Neural progenitor cell (in vitro differentiated cells): ENCODE results near the gene NHERF1. TPM values are rescaled to one million over a fixed set of nuclear protein-coding genes. Genes with fewer than 3 reads are reported as not detected.
A peak's percentile ranks its signal among the peaks of the same experiment; 100 is the strongest.

Experiments
- DNase-seq: peaks from one replicate; pipeline ENCODE4 v3.0.0-alpha.2; 2016; ENCODE audit warnings: low spot score
- H2AFZ ChIP-seq: fragments of 200-600 bp; sonication (generic); replicated peaks from 2 replicates; pipeline ENCODE4 v1.6.1; 2016; ENCODE audit warnings: antibody characterized with exemption
- H3F3A ChIP-seq: fragments of 200-600 bp; sonication (generic); 2 replicates; pipeline ENCODE4 v1.6.1; 2016; ENCODE audit warnings: antibody characterized with exemption, low read depth
- H3K27ac ChIP-seq: fragments of 200-600 bp; sonication (generic); 2 replicates; pipeline ENCODE4 v1.5.1; 2016; ENCODE audit warnings: mild to moderate bottlenecking
- H3K27me3 ChIP-seq: fragments of 200-600 bp; sonication (generic); 2 replicates; pipeline ENCODE4 v1.6.1; 2016; ENCODE audit warnings: mild to moderate bottlenecking, moderate library complexity
- H3K36me3 ChIP-seq: fragments of 200-600 bp; sonication (generic); 2 replicates; pipeline ENCODE4 v1.5.1; 2016
- H3K4me1 ChIP-seq: fragments of 200-600 bp; sonication (generic); 2 replicates; pipeline ENCODE4 v1.6.1; 2016; ENCODE audit warnings: mixed run types
- H3K4me2 ChIP-seq: fragments of 200-600 bp; sonication (generic); 2 replicates; pipeline ENCODE4 v1.6.1; 2016
- H3K4me3 ChIP-seq: fragments of 200-600 bp; sonication (generic); 2 replicates; pipeline ENCODE4 v1.5.1; 2016
- H3K79me2 ChIP-seq: fragments of 200-600 bp; sonication (generic); 2 replicates; pipeline ENCODE4 v1.6.1; 2016; ENCODE audit warnings: low read depth
- H3K9ac ChIP-seq: fragments of 200-600 bp; sonication (generic); 2 replicates; pipeline ENCODE4 v1.6.1; 2016
- H3K9me3 ChIP-seq: fragments of 200-600 bp; sonication (generic); 2 replicates; pipeline ENCODE4 v1.5.1; 2016; ENCODE audit warnings: low read depth
- H4K20me1 ChIP-seq: fragments of 200-600 bp; sonication (generic); 2 replicates; pipeline ENCODE4 v1.6.1; 2016; ENCODE audit warnings: low read depth
- H3K27ac Mint-ChIP-seq: 3 replicates; pipeline ENCODE4 v1.8.0; 2021; ENCODE audit warnings: mixed read lengths
- H3K27me3 Mint-ChIP-seq: 2 replicates; pipeline ENCODE4 v1.8.0; 2022; ENCODE audit warnings: low read depth, mild to moderate bottlenecking, inconsistent platforms, moderate library complexity, mixed read lengths; ENCODE audit not compliant: insufficient read depth
- H3K36me3 Mint-ChIP-seq: 3 replicates; pipeline ENCODE4 v1.8.0; 2021; ENCODE audit warnings: mixed read lengths
- H3K4me1 Mint-ChIP-seq: 3 replicates; pipeline ENCODE4 v1.8.0; 2021; ENCODE audit warnings: mixed read lengths
- H3K4me3 Mint-ChIP-seq: 3 replicates; pipeline ENCODE4 v1.8.0; 2021; ENCODE audit warnings: mild to moderate bottlenecking, moderate library complexity, mixed read lengths
- H3K9me3 Mint-ChIP-seq: 3 replicates; pipeline ENCODE4 v1.8.0; 2020; ENCODE audit warnings: mixed read lengths
- CTCF ChIP-seq: fragments of 200-600 bp; sonication (generic); IDR thresholded peaks from 2 replicates; pipeline ENCODE4 v1.5.1; 2017; ENCODE audit warnings: antibody characterized with exemption, mild to moderate bottlenecking
- EZH2 ChIP-seq: fragments of 200-600 bp; sonication (generic); IDR thresholded peaks from 2 replicates; pipeline ENCODE4 v1.6.1; 2017; ENCODE audit warnings: antibody characterized with exemption, mild to moderate bottlenecking, moderate library complexity
- EZH2phosphoT487 ChIP-seq: fragments of 200-600 bp; sonication (generic); IDR thresholded peaks from 2 replicates; pipeline ENCODE4 v1.6.1; 2017; ENCODE audit warnings: antibody characterized with exemption
- total RNA-seq: library from RNA; depleted of rRNA; stranded (reverse); fragments of >200 nt; gene quantifications from 2 replicates; pipeline ENCODE4 v1.2.3, GENCODE V29; 2015; ENCODE audit warnings: low replicate concordance

The NHERF1 gene
- total RNA-seq, 1 donor from 2014 or later = 27.1 TPM

GRCh38 chr17:74759941-74760340 lies 11.5 kb downstream of the NHERF1 start:
- no peaks in the 10 kb centered on the region for H3K9me3 ChIP-seq
- peak overlapping the region; percentile 16 for H3K4me3 ChIP-seq
- Mint-ChIP-seq H3K27me3 (peaks cover 2% of the 10 kb centered on the region), H3K36me3 (no peaks in the 10 kb centered on the region), H3K9me3 (no peaks in the 10 kb centered on the region), H3K4me1 (peaks cover 56% of the 10 kb centered on the region), H3K4me3 (no peak overlapping the region), H3K27ac (peak overlapping the region; percentile 76)
- DNase-seq = peak; percentile 69
- peak overlapping the region; percentile 72 for H3K4me2 ChIP-seq
- peaks cover 53% of the 10 kb centered on the region for H4K20me1 ChIP-seq
- H3K79me2 ChIP-seq = peaks cover 96% of the 10 kb centered on the region
- H3K27ac ChIP-seq = peak overlapping the region; percentile 89
- H3K27me3 ChIP-seq = no peaks in the 10 kb centered on the region
- peaks cover 41% of the 10 kb centered on the region for H3F3A ChIP-seq
- TF ChIP-seq EZH2 (no peak), EZH2phosphoT487 (no peak), CTCF (no peak)
- H3K36me3 ChIP-seq = no peaks in the 10 kb centered on the region
- no peak overlapping the region for H2AFZ ChIP-seq
- peaks cover 78% of the 10 kb centered on the region for H3K4me1 ChIP-seq
- H3K9ac ChIP-seq = no peak overlapping the region

GRCh38 chr17:74760404-74761105 lies 12.1 kb downstream of the NHERF1 start:
- Histone ChIP-seq H3K27ac (peak overlapping the region; percentile 89), H3K4me1 (peaks cover 79% of the 10 kb centered on the region), H2AFZ (no peak overlapping the region)

GRCh38 chr17:74761419-74761818 lies 13.0 kb downstream of the NHERF1 start:
- peaks cover 94% of the 10 kb centered on the region for H3K79me2 ChIP-seq
- peaks cover 79% of the 10 kb centered on the region for H3K4me1 ChIP-seq
- no peak overlapping the region for H3K4me3 ChIP-seq
- H4K20me1 ChIP-seq = peaks cover 49% of the 10 kb centered on the region
- TF ChIP-seq EZH2phosphoT487 (no peak), CTCF (no peak), EZH2 (no peak)
- no peaks in the 10 kb centered on the region for H3K9me3 ChIP-seq
- peak overlapping the region; percentile 72 for H3K4me2 ChIP-seq
- peak overlapping the region; percentile 89 for H3K27ac ChIP-seq
- no peak overlapping the region for H2AFZ ChIP-seq
- peaks cover 2% of the 10 kb centered on the region for H3K27me3 Mint-ChIP-seq
- H3K9me3 Mint-ChIP-seq = no peaks in the 10 kb centered on the region
- peak overlapping the region; percentile 90 for H3K27ac Mint-ChIP-seq
- peak overlapping the region; percentile 66 for H3K4me3 Mint-ChIP-seq
- peaks cover 2% of the 10 kb centered on the region for H3K36me3 Mint-ChIP-seq
- H3F3A ChIP-seq = peaks cover 39% of the 10 kb centered on the region
- H3K36me3 ChIP-seq = no peaks in the 10 kb centered on the region
- H3K4me1 Mint-ChIP-seq = peaks cover 59% of the 10 kb centered on the region
- no peak for DNase-seq
- no peaks in the 10 kb centered on the region for H3K27me3 ChIP-seq
- no peak overlapping the region for H3K9ac ChIP-seq

More at GRCh38 chr17:74760404-74761105, 12.1 kb downstream of the NHERF1 start:
- H3K4me1 Mint-ChIP-seq = peaks cover 59% of the 10 kb centered on the region
- Histone ChIP-seq H3K9me3 (no peaks in the 10 kb centered on the region), H3K4me2 (peak overlapping the region; percentile 72), H3K27me3 (no peaks in the 10 kb centered on the region), H3K4me3 (peak overlapping the region; percentile 16), H4K20me1 (peaks cover 51% of the 10 kb centered on the region), H3K79me2 (peaks cover 94% of the 10 kb centered on the region), H3F3A (peaks cover 41% of the 10 kb centered on the region), H3K9ac (peak overlapping the region; percentile 15), H3K36me3 (no peaks in the 10 kb centered on the region)
- no peaks in the 10 kb centered on the region for H3K9me3 Mint-ChIP-seq
- peaks cover 2% of the 10 kb centered on the region for H3K27me3 Mint-ChIP-seq
- H3K27ac Mint-ChIP-seq = peak overlapping the region; percentile 92
- peak; percentile 65 for DNase-seq
- no peaks in the 10 kb centered on the region for H3K36me3 Mint-ChIP-seq
- TF ChIP-seq CTCF = no peak
- TF ChIP-seq EZH2 = no peak
- TF ChIP-seq EZH2phosphoT487 = no peak
- peak overlapping the region; percentile 38 for H3K4me3 Mint-ChIP-seq
